Body of pancreas (tissue), 4 donors: Measurements from ENCODE around the gene IQCE. TPM values are rescaled to one million over a fixed set of nuclear protein-coding genes. Genes with fewer than 3 reads are reported as not detected.

Source experiments
- ATAC-seq: fragments of 150-250 bp; one replicate; pipeline ENCODE4 v1.9.1; 2016
- DNase-seq, 4 donors: peaks; one replicate each; pipeline ENCODE4 v3.0.0-alpha.2; 2019
- H3K27ac ChIP-seq, 4 donors: fragments of 200-600 bp; sonication (generic); 1 replicate in 3 of 4; 2 replicates in 1 of 4; pipeline versions ENCODE4 v1.5.1 to v1.6.1; 2016 to 2019; ENCODE audit warnings: mild to moderate bottlenecking in 1 of 4, mixed read lengths in 1 of 4, moderate library complexity in 1 of 4
- H3K27me3 ChIP-seq, 2 donors: fragments of 200-600 bp; sonication (generic); one replicate each; pipeline ENCODE4 v1.6.0; 2016; ENCODE audit warnings: mild to moderate bottlenecking in 1 of 2
- H3K36me3 ChIP-seq, 2 donors: fragments of 200-600 bp; sonication (generic); replicated peaks in 1 of 2; 2 replicates each; pipeline ENCODE4 v1.5.1; 2016; ENCODE audit warnings: low read depth in 2 of 2; ENCODE audit not compliant: insufficient read depth in 1 of 2
- H3K4me1 ChIP-seq: fragments of 200-600 bp; sonication (generic); one replicate; pipeline ENCODE4 v1.6.0; 2016
- H3K4me3 ChIP-seq, 2 donors: fragments of 200-600 bp; sonication (generic); 1 replicate in 1 of 2; 2 replicates in 1 of 2; pipeline ENCODE4 v1.5.1; 2016 to 2019
- H3K9me3 ChIP-seq, 3 donors: fragments of 200-600 bp; sonication (generic); 1 replicate in 2 of 3; 2 replicates in 1 of 3; pipeline ENCODE4 v1.5.1; 2016
- CTCF ChIP-seq, 7 experiments: fragments of 450-650 bp in 4 of 7; fragments of 200-600 bp in 3 of 7; sonication (generic) in 3 of 7; IDR thresholded peaks; one replicate each; pipeline ENCODE4 v1.5.1; 2016 to 2019; ENCODE audit warnings: antibody characterized with exemption in 7 of 7
- POLR2A ChIP-seq, 3 donors: fragments of 450-650 bp; IDR thresholded peaks; one replicate each; pipeline ENCODE4 v1.6.1; 2016; ENCODE audit warnings: antibody characterized with exemption in 3 of 3, mild to moderate bottlenecking in 2 of 3
- WGBS, 2 donors: methylation state at CpG; one replicate each; pipeline ENCODE4 v1.1.5; 2017; 5-methylcytosine and 5-hydroxymethylcytosine counted together
- intact Hi-C: fragments of 100-400 bp; cut with DNase I; formaldehyde crosslinking; loops from one replicate; pipeline ENCODE4 v1.15.1; 2023
- total RNA-seq, 2 donors: library from RNA; depleted of rRNA; stranded (reverse); fragments of >200 nt; gene quantifications; one replicate each; pipeline ENCODE4 v1.1.0, GENCODE V29; 2016

The IQCE gene
- total RNA-seq, 2 donors from 2014 or later: 7.8 to 73.2 TPM

DNA sequence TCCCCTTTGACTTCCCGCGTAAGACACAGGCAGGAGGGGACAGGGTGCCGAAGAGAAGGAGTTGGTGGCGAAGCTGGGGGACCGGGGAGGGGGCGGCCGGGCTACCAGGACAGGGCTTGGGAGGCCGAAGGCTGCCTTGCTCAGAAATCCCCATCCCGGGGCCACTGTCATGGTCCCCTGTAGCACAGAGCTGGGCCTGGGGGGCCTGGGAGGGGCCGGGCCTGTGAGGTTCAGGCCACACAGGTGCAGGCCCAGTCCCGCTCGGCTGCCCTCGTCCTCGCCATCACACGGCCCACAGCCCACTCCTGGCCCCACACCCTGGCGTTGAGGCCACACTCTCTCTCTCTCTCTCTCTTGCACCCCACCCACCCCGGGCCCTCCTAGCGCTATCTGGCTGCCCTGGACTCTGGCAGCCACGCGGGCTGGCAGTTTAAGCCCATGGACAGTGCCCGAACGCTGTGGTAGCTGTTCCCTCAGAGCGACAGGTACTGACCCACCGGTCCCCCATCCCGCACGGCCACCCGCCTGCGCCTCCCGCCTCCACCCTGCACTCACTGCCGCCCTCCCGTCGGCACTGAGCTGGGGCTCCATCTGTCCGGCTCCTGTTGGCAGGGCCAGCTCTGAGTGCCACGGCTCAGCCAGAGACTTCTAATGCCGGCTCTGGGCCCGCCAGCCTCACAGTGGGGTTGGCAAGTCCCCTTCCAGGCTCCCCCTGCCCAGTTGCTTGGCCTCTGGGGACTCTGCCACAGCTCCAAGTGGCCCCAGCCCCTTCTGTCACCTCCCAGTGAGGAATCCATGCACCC lies 101.0 kb downstream of the IQCE start:
- intact Hi-C loops: no loop called here
- Histone ChIP-seq H3K4me3 (no peak overlapping the region), H3K27me3 (no peaks in the 10 kb centered on the region), H3K9me3 (no peaks in the 10 kb centered on the region), H3K36me3 (no peaks in the 10 kb centered on the region), H3K4me1 (no peaks in the 10 kb centered on the region), H3K27ac (no peak overlapping the region)
- no peak for DNase-seq
- 86 to 89% methylated on average over 15 to 31 of the region's 36 CpGs for WGBS, 2 donors
- no peak for TF ChIP-seq POLR2A (IDR thresholded peaks at IDR 0.05)
- no peak for TF ChIP-seq CTCF (IDR thresholded peaks at IDR 0.05)
- no peak for ATAC-seq

- Histone ChIP-seq H3K36me3 (no peaks in the 10 kb centered on the region), H3K27ac (no peak overlapping the region), H3K4me3 (no peak overlapping the region), H3K9me3 (no peaks in the 10 kb centered on the region), H3K4me1 (no peaks in the 10 kb centered on the region), H3K27me3 (no peaks in the 10 kb centered on the region)
- intact Hi-C loops: no loop called here
- ATAC-seq: no peak
- WGBS, 2 donors: 84 to 88% methylated on average over 23 to 26 of the region's 36 CpGs
- TF ChIP-seq CTCF (IDR thresholded peaks at IDR 0.05): no peak
- TF ChIP-seq POLR2A (IDR thresholded peaks at IDR 0.05): no peak
- no peak for DNase-seq
Observed at GRCh38 chr7:2660359-2661095, 101.7 kb downstream of the IQCE start.

GRCh38 chr7:2661096-2661449 lies 102.3 kb downstream of the IQCE start:
- Histone ChIP-seq H3K9me3 (no peaks in the 10 kb centered on the region), H3K27ac (no peak overlapping the region), H3K4me1 (no peaks in the 10 kb centered on the region), H3K27me3 (no peaks in the 10 kb centered on the region), H3K36me3 (no peaks in the 10 kb centered on the region), H3K4me3 (no peak overlapping the region)
- ATAC-seq (no peak), DNase-seq (no peak)
- TF ChIP-seq CTCF (IDR thresholded peaks at IDR 0.05) (no peak), POLR2A (IDR thresholded peaks at IDR 0.05) (no peak)
- intact Hi-C loops: no loop called here
- 94% methylated on average over 10 of the region's 10 CpGs; no CpG with 5 or more reads in 1 of the 2 donors for WGBS, 2 donors

GRCh38 chr7:2661602-2662272 lies 103.0 kb downstream of the IQCE start:
- no peaks in the 10 kb centered on the region for H3K9me3 ChIP-seq
- ATAC-seq (no peak), DNase-seq (no peak)
- H3K4me1 ChIP-seq: no peaks in the 10 kb centered on the region
- no peaks in the 10 kb centered on the region for H3K27me3 ChIP-seq
- H3K27ac ChIP-seq: no peak overlapping the region
- TF ChIP-seq CTCF (IDR thresholded peaks at IDR 0.05) (no peak), POLR2A (IDR thresholded peaks at IDR 0.05) (no peak)
- 91 to 95% methylated on average over 38 to 40 of the region's 43 CpGs for WGBS, 2 donors
- intact Hi-C loops: no loop called here
- H3K4me3 ChIP-seq: no peak overlapping the region
- H3K36me3 ChIP-seq: no peaks in the 10 kb centered on the region
